ENCODE measurements around the gene GJA9. TPM values are rescaled to one million over a fixed set of nuclear protein-coding genes. Genes with fewer than 3 reads are reported as not detected.

The GJA9 gene
- total RNA-seq: not detected in 2 replicates

GRCh38 chr1:38881487-38881886 is at the start of gene GJA9:
Gene GJA9 (minus strand): TSS chr1:38881587. CDS start chr1:38876098, 5,489 bp downstream.

GRCh38 chr1:38873027-38873969 is 8.1 kb downstream of the GJA9 start, which contains the start of gene MYCBP:
Gene MYCBP (minus strand): TSS chr1:38873348. CDS start chr1:38873305, 43 bp downstream.

GRCh38 chr1:38859561-38860453 is 21.6 kb downstream of the GJA9 start, which contains the start of gene RRAGC:
Gene RRAGC (minus strand): TSS chr1:38859772. CDS start chr1:38859646, 126 bp downstream.

Other genes starting within 250 kb of the GJA9 start
- gene RRAGC, start 21.8 kb downstream of the GJA9 start, total RNA-seq: 9.0 and 13.9 TPM in 2 replicates
- 23.1 and 34.7 TPM in 2 replicates for gene MYCBP, start 8.2 kb downstream of the GJA9 start, total RNA-seq
- 0.32 TPM in 1 of 2 replicates, not detected in the other for gene RHBDL2, start 60.2 kb upstream of the GJA9 start, total RNA-seq
- 38.9 and 39.5 TPM in 2 replicates for gene AKIRIN1, start 109.7 kb upstream of the GJA9 start, total RNA-seq
- 392 and 528 TPM in 2 replicates for gene NDUFS5, start 144.8 kb upstream of the GJA9 start, total RNA-seq